HG03520 (cell line): ENCODE measurements around the gene CLEC16A.

ENCODE experiments used
- ATAC-seq: cut with Tn5 transposase; IDR thresholded peaks from one replicate; pipeline ENCODE4 v1.9.1; 2021; ENCODE audit warnings: mild to moderate bottlenecking, moderate library complexity; ENCODE audit not compliant: unreplicated experiment

CLEC16A gene

DNA sequence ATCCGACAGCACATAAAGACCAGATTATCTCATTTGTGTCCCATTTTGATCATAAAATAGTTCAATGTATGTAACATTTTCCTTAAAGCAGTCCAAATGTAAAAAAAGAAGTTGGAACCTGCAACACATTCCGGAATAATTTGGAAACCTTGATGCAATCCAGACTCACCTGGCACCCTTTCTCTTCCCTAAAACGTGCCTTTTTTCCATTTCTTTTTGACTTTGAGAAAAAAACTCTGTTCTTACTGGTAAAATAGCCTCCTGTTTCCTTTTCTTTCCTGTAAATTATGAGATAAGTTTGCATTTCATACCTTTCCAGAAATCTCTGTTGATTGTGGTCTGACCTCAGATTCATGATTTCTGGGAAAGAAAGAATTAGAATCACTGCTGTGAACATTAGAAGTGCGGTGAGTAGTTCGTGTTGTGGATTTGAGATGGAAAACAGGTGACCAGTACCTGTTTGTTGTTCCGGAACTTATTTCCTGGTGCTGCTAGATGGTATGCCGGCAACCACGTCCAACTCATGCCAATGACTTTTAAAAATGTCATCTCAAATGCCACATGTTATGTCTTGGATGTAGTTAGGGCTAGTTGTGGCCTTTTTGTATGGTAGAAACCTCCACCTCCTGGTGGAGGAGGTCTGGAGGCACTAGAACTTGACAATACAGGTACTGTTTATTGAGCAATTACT lies 203.5 kb downstream of the CLEC16A start:
- no peak for ATAC-seq

DNA sequence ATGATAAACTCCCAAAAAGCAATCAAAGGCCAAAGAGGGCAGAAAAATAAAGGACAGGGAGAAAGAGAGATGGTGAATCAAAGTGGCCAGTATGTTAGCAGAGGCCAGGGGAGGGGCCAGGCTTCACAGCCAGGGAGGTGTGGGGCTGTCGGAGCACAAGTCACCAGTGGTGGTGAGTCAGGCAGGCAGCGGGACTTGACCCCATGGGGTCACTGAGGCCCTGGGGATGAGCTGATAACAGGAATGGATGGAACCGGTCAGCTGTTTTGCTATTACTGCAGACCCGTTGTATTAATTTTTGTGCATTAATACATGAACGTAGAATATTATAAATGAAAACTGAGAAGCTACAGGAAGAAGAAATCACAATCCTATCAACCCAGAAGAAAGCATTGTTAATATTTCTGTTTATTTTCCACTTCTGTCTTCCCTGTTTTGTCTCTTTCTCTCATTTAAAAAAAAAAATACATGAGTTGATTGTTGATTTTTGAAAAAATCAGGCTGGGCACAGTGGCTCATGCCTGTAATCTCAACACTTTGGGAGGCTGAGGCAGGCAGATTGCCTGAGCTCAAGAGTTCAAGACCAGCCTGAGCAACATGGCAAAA lies 204.8 kb downstream of the CLEC16A start:
- no peak for ATAC-seq

DNA sequence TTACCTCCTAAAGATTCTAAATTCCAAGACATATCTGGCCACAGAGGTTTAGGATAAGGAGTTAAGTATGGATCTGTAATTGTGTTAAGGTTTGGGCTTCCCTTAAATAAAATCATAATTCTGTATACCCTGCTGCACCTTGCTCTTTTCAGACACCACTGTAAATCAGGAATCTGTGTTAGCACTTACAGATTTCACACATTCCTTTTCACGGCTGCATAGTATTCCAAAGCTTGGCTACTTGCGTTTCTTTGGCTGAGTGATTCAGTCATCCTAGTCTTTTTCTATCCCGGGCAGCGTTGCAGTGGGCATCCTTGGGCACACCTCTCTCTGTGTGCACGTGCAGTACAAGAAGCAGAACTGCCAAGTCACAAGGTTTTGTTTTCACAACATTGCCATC lies 205.8 kb downstream of the CLEC16A start:
- no peak for ATAC-seq

DNA sequence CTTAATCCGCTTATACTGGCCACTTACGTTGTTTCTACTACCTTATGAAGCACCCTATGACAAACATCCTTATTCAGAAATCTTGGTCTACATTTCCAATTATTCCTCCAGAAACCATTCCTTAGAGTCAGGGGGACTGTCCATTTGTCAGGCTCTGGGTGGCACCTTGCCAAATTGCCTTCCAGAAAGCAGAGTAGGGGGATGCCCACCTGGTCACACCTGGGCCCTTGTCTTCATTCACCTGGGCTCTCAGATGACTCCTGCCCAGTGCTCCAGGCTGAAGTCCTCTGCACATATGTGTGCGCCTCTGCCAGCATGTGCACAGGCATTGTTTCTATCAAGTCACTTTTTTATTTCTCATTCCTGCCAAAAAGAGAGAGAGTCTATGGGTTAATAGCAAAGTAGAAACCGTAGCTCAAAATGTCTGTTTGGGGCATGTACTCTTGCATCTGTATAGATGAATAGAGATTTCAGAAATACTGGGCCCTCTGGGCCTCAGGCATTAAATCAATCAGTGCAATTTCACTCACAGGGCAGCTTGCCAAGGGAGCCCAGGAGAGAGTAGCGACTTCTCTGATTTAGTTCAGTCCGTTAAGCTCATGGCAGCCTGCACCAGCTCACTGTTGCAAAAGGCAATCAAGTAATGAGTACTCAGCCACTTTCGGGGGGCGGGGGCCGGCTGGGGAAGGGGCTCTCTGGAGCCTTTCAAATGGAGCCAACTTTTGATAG lies 207.0 kb downstream of the CLEC16A start:
- no peak for ATAC-seq

DNA sequence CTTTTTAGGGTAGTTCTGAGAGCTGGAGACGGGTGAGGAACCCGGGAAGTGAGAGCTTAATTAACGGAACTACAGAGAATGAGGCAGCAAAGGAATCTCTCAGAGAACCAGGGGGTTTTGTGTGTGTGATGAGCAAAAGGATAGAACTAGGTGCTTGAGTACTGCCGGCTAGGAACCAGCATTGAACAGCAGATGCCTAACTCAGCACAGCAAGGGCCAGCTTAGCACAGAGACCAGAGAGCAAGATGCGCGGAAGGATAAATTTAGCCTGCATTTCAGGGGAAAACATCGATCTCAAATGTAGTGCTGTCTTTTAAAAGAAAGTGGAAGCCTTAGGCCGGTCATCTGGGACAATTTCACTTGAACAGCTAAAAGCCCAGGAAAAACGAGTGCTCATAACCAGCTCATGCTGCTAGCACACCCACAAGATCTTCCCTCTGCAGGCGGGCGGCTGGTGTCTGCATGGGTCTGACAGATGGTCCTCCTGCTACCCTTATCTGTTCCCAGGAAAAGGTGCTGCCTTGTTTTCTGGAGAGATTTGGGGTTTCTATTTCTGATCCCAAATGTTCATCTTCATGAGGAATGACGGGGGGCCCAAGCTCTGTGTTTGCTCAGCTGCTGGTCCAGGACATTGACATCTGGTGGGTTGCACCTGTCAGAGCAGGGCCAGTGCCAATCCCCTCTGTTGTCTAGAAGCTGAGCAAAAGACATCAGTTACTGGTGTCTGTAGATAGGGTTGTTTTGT lies 207.7 kb downstream of the CLEC16A start:
- no peak for ATAC-seq

DNA sequence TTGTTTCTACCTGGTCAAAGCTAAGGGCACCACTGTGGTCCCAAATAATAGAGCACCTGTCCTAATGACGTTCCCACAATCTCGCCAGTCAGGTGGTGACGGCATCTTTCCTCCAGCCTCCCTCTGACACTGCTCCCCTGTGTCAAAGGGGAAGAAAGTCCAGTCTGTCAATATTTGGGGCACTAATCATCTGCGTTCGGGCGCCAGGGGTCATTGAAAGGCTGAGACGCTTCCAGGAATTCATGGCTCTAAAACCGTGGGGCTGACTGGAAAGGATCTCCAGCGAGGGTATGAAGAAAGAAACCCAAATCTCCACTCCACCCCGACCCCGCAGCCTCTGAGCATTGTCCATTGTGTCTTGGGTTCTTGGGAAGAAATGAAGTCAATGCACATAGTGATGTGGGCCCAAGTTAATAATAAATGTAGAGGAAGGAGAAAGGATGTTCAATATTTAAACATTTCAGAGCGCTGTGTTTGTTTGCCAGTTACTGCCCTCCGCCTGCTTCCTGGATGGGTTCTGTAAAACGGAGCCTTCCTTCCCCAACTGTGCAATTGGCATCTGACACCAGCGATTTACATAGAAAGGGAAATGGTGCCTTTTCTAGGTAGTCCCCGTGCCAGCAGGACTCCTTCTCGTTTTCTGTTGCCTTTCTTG lies 208.4 kb downstream of the CLEC16A start:
- ATAC-seq, result no peak

DNA sequence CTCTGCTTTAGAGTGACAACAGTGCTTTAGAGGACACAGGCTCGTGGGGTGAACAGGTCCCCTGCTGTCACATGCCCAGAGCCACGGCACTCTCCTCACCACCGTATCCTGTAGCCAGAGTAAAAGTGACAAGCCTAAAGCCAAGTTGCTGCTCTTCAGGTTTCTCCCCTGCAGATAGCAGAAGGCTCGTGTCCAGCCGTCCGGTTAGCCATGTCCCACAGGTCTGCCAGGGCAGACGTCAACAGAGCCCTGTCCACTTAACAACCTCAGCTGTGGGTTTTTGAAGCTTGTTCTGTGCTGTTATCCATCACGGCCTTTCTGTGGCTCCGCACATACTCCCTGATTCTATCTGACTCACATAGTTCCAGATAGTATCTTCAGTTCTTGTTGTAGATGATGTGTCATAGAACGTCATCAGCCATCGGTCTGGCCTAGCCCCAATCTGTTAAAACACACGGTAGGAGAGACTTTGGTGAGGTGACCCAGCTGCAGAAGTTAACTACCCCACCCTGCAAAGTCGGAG lies 211.0 kb downstream of the CLEC16A start:
- ATAC-seq, result no peak

DNA sequence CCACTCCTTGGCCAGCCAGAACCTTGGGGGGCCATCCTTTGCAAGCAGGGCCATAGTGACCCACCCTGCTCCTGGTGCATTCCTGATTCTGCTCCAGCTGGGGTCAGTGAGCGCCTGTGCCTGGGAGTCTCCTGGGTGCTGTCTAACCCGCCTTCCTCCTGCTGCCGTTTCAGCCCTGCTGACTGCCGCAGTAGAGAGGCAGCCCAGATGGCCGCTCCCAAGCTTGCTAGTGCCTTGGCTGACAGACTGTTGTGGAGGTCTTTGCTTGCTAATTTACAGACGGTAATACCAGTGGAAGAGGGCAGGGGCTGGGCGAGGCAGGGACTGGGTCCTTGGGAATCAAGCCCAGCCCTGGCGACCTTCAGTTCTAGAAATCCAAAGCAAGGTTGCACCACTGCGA lies 212.0 kb downstream of the CLEC16A start:
- no peak for ATAC-seq

DNA sequence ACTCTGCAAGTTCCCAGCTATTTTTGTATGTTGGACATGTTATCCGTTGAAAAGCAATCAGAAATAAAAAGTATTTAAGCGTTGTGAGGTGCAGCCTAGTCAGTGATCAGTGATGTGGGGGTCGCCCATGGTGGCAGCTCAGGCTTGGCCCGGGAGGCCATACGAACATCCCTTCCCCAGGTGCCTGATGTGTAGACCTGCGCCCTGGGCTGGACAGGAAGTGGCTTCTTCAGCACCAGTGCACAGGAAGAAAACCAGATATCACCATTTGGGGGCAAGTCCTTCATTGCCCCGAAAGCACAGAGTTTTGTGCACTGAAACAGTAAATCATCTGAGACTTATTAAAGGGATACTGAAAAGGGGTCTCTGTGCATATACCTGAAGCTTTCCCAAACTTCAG lies 212.8 kb downstream of the CLEC16A start:
- no peak for ATAC-seq

DNA sequence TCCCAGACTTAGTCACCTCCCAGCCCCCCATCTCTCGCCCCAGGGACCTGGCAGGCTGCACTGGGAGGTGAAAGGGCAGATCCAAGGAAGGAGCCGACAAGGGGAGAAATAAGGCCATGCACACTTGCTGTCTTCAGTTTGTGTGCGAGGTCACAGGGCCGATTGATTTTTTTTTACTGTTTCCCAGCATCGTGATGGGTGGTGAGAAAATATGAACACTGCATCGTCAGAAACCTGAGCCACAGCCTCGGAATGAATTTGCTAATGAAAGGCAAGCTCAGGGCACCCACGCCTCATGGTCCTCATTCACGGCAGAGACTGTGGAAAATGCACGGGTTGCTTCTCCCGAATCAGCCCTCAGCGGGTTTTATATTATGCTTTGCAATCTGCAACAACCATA lies 213.7 kb downstream of the CLEC16A start:
- ATAC-seq, result no peak

DNA sequence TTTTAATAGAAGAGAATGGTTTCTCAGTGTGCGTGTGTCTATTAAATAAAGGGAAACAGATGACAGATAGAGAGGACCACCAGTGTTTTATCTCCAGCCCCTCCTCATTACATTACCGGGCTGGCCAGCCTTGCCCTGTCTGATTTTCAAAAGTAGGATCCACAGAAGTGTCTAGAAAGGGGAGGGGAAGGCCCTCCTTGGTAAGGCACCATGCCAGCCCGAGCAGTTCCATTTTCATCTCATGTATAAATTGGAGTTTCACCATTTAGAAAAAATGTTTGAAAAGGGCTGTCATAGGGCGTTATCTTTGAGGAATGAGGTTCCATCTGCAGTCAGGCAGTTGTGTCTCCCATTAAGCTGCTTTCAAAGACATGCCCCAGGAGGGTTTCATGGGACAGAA lies 214.9 kb downstream of the CLEC16A start:
- no peak for ATAC-seq

DNA sequence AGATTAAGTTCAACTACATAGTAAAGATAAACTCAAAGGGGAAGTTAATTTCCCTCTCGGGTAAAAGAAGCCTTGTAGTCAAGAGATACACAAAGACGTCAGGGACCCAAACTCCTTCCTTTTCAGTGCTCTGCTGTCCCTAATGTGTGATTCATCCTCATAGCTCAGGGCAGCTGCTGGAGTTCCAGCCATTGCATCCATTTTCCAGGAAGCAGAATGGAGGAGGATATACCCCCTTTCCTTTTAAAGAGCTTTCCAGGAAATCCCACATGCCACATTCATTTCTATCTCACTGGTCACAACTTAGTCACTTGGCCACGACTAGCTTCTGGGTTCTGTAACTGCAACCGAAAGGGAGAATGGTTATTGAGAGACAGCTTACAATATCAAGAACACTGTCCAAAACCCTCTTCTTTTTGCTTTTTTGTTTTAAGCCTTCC lies 216.3 kb downstream of the CLEC16A start:
- ATAC-seq, result no peak

DNA sequence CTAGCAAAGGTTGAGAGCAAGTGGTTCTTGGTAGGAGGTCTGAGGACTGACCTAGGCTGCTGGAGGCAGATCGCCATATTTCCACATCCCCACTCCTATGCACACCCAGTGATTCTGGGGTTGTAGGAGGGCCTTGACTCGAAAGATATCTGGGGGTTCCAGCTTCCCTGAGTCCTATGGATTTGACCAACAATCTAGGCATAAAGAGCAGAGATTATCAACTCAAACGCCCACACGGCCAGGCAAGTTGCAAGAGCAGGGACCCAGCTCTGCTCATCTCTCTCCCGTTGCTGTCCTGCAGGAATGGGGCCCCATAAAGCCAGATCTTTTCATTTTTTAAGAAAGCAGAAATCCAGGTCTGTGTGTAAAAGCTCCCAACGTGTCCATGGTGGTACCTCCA lies 217.1 kb downstream of the CLEC16A start:
- no peak for ATAC-seq

DNA sequence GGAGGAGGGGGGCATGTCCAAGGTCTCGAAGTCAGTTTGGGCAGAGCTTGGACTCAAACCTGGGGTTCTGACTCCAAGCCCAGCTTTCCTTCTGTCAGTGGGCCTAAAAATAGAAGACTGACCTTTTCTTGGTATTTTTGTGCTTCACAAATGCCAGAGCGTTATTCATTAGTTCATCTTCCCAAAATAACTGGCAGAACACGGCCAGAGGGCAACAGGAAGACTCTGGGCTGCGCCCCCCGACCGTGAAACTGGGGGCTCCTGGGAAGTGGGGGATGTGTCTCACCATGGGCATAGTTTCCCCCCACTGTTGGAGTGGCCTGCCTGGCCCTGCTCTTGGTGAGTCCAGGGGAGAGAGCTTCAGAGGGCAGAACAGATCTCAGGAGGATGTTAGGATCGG lies 217.6 kb downstream of the CLEC16A start:
- ATAC-seq, result no peak

DNA sequence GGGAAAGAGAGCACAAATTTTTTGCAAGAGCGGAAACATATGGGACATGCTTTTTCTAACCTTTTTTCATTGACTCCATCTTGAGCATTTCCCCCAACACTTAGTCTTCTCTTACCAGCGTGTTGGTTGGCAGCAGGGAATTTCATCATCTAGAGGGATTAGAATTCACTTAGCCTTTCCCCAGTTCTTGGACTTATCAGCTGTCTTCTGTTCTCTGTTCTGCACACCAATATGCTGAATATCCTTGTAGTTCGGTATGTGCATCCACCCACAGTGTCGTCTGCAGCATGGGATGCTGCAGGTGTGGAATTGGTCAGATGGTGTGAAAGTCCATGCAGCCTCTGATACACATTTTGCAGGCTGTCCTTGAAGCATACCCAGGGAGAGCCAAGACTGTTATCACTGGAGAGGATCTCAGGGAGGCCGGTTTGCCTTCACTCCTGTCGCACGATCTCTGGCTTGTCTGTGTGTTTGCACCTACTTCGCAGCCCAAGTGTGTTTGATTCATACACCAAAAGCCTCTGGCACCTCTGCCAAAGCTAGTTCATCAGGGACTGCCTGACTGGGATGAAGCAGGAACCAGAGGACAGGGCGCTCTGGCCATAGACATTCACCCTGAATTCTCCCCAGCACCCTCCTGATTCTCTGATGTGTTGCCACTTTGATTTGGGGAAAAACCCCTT lies 218.4 kb downstream of the CLEC16A start:
- no peak for ATAC-seq

DNA sequence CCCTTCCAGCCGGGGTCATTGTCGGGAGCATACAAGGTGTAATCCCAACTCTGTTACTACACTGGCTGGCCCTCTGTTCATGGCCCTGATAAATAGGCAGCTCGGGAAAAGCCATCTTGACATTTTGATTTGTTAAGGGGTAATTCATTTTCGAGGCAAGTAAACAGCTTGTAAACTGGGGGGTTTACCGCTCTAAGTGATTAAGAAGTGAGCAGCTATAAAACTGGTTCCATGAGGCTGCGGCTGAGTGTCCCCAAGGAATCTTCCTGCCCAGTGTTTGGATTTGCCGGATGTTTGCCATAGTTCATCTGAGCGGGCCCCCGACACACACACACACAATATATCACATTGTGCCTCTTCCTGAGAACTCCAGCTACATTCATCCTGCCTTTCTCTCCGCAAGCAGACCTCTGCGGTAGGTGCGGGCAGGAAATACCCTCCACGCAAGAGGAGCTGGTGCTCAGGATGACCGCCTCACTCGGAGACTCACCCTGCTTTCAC lies 219.4 kb downstream of the CLEC16A start:
- no peak for ATAC-seq

DNA sequence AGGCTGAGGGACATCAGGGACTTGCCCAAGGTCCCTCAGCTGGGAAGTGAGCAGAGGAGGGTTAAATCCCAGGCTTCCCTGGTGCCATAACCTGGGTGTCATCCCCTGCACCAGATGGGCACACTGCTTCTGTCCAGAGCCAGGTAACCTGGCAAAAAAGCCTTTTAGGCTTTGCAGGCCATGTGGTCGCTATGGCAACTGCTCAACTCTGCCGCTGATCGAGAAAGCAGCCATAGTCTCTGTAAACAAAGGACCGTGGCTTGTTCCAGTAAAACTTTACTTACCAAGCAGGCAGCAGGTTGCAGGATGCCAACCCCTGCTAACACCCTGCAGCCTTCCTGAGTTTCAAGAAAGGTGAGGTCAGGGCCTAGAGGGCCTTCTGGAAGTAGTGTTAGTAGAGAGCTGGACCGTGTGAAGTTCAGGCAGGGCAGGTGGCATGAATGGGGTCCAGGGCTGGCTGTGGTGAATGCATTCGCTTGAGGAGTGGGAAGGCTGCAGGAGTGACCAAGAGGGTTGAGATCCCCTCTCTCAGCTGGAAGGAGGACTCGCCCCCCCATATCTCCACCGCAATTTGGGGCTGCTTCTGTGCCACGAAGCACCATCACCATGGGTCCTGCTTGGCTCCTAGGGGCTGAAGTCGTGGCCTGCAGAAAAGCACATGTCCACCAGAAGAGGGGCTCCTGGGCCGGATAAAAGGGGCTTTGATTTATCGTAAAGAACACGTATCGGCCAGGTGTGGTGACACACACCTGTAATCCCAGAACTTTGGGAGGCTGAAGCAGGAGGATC lies 220.3 kb downstream of the CLEC16A start:
- no peak for ATAC-seq

DNA sequence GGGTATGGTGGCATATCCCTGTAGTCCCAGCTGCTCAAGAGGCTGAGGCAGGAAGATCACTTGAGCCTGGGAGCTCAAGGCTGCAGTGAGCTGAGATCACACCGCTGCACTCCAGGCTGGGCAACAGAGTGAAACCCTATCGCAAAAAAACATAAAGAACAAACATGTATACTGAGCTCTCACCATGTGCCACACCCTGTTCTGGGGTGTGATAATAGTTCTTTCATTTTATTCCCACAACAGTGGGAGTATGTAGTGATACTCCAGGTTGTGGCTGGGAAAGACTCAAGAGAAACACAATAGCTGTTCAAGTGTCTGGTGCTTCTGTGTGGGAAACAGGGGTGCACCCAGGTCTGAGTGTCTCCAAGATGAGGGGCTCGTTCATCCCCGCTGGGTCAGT lies 221.0 kb downstream of the CLEC16A start:
- ATAC-seq, result no peak
